Activated T-cell treated with anti-CD3 and anti-CD28 coated beads, Interleukin-2, amount 50 U/mL, for 48 hours (primary cell): Measurements from ENCODE around the gene ATE1.
"Not testable (repeated sequence)": the region's sequence is repeated elsewhere in the genome, so short reads cannot be mapped to it uniquely, and the experiment has no call there.

Source experiments
- DNase-seq, 2 experiments: peaks; one replicate each; pipeline ENCODE4 v3.0.0-alpha.2; 2020

The ATE1 gene

GRCh38 chr10:121929585-121930267 lies 1.9 kb upstream of the ATE1 start:
- not testable (repeated sequence) for DNase-seq

GRCh38 chr10:121928528-121928884 lies 675 bp upstream of the ATE1 start:
- no peak for DNase-seq

- peak; percentile 69 to 74 for DNase-seq
These were observed 452 bp downstream of the ATE1 start for GRCh38 chr10:121927318-121927840.

GRCh38 chr10:121926671-121927317 lies 1.0 kb downstream of the ATE1 start:
- no peak for DNase-seq

- DNase-seq: no peak
These were observed 1.7 kb downstream of the ATE1 start for GRCh38 chr10:121926157-121926556.

- DNase-seq: no peak
These were observed 6.4 kb downstream of the ATE1 start for GRCh38 chr10:121921238-121921931.

- no peak for DNase-seq
These were observed 8.2 kb downstream of the ATE1 start for GRCh38 chr10:121919666-121920065.

GRCh38 chr10:121918800-121919199 lies 9.0 kb downstream of the ATE1 start:
- DNase-seq: not testable (repeated sequence)

GRCh38 chr10:121914661-121915060 lies 13.2 kb downstream of the ATE1 start:
- DNase-seq: no peak

GRCh38 chr10:121911421-121911697 lies 16.5 kb downstream of the ATE1 start:
- no peak for DNase-seq

- no peak for DNase-seq
These were observed 17.0 kb downstream of the ATE1 start for GRCh38 chr10:121910673-121911420.

GRCh38 chr10:121904888-121905287 lies 22.9 kb downstream of the ATE1 start:
- DNase-seq: no peak

- no peak for DNase-seq
These were observed 27.2 kb downstream of the ATE1 start for GRCh38 chr10:121900443-121901174.

- no peak for DNase-seq
These were observed 28.1 kb downstream of the ATE1 start for GRCh38 chr10:121899727-121900126.

GRCh38 chr10:121891103-121891502 lies 36.7 kb downstream of the ATE1 start:
- no peak for DNase-seq

GRCh38 chr10:121889212-121889611 lies 38.6 kb downstream of the ATE1 start:
- DNase-seq: no peak

GRCh38 chr10:121886997-121887622 lies 40.7 kb downstream of the ATE1 start:
- peak; percentile 68 to 70 for DNase-seq

GRCh38 chr10:121886181-121886580 lies 41.6 kb downstream of the ATE1 start:
- DNase-seq: no peak

GRCh38 chr10:121880895-121881294 lies 46.9 kb downstream of the ATE1 start:
- no peak for DNase-seq

GRCh38 chr10:121879476-121879875 lies 48.4 kb downstream of the ATE1 start:
- no peak for DNase-seq

GRCh38 chr10:121873236-121873635 lies 54.6 kb downstream of the ATE1 start:
- no peak for DNase-seq

- no peak for DNase-seq
These were observed 57.4 kb downstream of the ATE1 start for GRCh38 chr10:121870413-121870812.
